HG03460 (cell line): ENCODE results near the gene C6orf15.

ENCODE experiments used
- ATAC-seq: cut with Tn5 transposase; IDR thresholded peaks from one replicate; pipeline ENCODE4 v1.9.1; 2021; ENCODE audit not compliant: unreplicated experiment

Gene C6orf15

DNA sequence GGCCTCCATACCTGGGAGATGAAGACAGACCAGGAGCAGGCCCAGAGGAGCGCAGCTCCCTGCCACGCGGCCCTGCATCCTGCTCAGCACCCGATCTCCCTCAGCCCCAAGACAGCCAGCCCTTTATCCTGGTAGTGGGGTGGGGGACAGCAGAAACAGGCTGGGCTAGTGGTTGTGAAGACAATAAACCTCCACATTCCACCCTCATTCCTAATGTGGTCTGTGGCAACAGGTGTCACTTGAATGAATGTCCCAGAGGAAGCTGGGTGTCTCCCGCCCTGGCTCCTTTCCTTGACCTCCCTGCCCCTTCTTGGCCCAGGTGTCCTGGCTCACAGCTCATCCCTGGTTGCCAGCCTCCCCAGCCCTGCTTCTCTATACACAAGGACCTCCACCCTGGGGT lies at the start of gene C6orf15:
Gene C6orf15 (minus strand): TSS at position 98 of the 400 bp plus-strand sequence. CDS start 20 bp downstream, at position 78.
- no peak for ATAC-seq

GRCh38 chr6:31161216-31162126 lies 49.1 kb upstream of the C6orf15 start:
- no peak for ATAC-seq

DNA sequence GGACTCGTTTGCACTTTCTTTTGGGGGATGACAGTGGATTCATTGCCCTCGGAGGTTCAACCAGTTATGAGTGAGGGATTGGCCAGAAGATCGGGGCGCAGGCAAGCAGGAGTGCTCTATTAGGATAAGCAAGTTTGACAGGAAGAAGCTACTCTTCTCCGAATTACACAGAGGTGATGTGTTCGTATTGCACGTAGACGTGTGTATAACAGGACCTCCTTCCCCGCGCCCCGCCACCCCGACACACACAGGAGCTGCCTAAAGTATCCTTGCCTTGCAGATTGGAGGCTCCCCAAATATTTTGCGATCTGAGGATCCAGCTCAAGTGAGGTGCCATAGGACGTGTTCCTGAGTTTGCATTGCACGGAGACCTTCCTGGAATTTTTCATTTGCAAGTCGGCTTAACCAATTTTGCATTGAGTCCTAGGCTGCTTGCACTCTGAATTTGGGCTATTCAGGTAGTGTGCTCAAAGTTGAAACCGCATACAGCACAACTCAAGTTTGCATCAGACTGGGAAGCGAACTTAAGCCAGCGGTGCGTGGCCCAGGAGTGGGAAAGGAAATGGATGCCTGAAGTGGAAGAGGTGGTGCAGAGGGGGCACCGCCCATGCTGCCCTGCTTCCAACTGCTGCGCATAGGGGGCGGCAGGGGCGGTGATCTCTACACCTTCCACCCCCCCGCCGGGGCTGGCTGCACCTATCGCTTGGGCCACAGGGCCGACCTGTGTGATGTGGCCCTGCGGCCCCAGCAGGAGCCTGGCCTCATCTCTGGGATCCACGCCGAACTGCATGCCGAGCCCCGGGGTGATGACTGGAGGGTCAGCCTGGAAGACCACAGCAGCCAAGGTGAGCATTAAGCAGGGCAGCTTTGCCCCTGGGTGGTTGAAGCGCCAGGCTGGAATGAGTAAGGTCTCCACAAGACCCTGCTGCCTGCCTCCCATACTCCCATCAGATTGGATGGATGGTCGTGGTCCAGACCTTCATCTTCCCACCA lies 46.8 kb upstream of the C6orf15 start:
- ATAC-seq = no peak

DNA sequence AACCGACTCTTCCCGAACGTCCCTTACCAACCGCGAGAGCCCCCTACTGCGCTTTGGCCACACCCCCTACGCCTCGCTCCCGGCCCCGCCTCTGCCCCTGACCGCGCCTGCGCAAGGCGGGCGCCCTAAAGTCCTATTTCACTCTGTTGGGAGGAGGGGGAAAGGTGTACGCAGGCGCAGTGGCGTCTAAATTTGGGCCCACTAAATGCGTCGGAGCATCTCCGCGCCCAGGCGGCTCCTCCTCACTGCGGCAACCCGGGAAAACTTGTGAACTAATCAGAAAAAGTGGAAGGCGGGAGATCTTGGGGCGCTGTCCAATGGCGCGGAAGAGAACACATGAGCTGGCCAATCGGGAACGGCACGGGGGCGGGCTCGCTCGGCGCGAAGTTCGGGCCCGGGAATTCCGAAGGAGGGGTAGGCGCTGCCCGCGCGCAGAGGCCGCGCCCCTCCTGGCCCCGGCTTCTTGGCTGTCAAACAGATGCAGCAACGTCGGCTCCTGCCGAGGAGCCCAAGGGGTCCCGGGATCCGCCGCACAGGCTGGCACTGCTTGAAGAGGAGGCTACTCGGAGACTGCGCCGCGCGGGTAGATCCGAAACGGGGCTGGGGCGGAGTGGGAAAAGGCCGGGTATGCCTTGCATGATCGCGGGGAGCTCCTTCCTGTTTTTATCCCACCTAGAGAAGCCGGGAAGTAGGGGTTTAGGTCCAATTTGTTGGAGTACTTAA lies 45.9 kb upstream of the C6orf15 start, which contains the start of gene TCF19:
Gene TCF19 (plus strand): TSS at position 450 of the 723 bp plus-strand sequence. CDS start 881 bp downstream, outside the sequence.
- peak; percentile 82 for ATAC-seq

GRCh38 chr6:31157513-31158139 lies 45.3 kb upstream of the C6orf15 start, which contains the start of gene CCHCR1:
Gene CCHCR1 (minus strand): TSS chr6:31157802. CDS start chr6:31157600, 202 bp downstream.
- ATAC-seq = peak; percentile 3

- no peak for ATAC-seq
Observed at GRCh38 chr6:31156641-31157040, 44.3 kb upstream of the C6orf15 start.

DNA sequence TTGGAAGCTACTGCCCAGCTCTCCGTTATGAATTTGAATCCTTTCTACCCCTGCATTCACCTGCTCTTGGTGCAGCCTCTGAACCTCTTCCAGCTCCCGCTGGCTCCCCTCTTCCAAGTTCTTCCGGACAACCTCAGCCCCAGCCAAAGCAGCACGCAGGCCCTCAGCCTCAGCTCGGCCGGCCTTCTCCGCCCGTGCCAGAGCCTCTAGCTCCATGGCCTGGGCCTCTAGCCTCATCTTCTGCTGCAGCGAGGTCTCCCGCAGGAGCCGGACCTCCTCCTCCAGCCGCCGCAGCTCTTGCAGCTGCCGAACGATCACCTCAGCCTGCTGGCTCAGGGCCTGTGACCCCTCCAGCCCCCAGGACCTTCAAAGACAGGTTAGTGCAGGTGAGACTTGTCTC lies 42.1 kb upstream of the C6orf15 start:
- no peak for ATAC-seq

- no peak for ATAC-seq
Observed at GRCh38 chr6:31152781-31153180, 40.4 kb upstream of the C6orf15 start.

DNA sequence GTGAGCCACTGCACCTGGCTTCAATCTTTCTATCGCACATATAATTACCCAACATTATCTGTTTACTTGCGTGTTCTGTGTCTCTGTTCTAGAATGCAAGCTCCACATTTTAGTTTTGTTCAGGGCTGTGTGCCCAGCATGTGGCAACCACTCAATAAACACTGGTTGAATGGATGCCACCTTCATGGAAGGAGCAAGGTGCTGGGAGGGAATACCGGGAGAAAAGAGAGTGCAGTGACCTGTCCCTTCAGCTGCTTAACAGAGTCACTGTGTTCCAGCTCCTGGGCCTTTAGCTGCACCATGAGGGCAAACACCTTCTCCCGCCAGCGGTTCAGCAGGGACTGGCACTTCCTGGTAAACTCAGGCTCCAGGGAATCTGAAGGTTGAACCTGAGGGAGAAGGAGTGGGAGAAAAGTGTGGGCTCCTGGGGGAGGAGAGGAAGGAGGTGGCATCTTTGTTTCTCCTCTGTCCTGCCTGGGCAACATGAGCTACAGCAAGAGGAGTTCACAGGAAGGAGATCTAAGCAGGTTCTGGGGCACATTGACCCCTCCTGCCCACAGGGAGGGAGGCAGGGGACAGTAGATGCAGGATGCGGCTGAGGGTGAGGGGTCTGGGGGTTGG lies 37.6 kb upstream of the C6orf15 start:
- ATAC-seq = no peak

- ATAC-seq = no peak
Observed at GRCh38 chr6:31145386-31145785, 33.0 kb upstream of the C6orf15 start.

- no peak for ATAC-seq
Observed at GRCh38 chr6:31144970-31145340, 32.6 kb upstream of the C6orf15 start.

- no peak for ATAC-seq
Observed at GRCh38 chr6:31144296-31144969, 32.1 kb upstream of the C6orf15 start.

DNA sequence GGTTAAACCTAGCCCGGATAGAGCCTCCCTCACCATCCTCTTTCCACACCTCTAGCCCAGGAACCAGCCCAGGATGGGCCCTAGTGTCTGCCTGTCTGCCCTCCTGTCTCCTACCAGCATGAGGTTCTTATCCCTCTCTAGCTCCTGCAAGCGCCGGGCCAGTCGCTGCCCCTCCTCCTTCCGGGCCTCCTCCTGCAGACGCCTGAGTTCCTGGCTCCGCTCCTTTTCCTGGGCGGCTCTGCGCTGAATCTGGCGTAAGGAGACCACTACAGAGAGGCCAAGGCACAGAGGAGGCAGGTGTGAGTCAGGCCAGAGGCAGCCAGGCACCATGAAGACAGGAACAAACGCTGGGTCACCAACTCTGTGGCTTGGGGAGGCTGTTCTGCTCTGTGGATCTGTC lies 30.8 kb upstream of the C6orf15 start:
- ATAC-seq = no peak

GRCh38 chr6:31142361-31142761 lies 30.0 kb upstream of the C6orf15 start:
- ATAC-seq = no peak

GRCh38 chr6:31140643-31141042 lies 28.3 kb upstream of the C6orf15 start:
- ATAC-seq = no peak

- no peak for ATAC-seq
Observed at GRCh38 chr6:31139599-31139998, 27.2 kb upstream of the C6orf15 start.

DNA sequence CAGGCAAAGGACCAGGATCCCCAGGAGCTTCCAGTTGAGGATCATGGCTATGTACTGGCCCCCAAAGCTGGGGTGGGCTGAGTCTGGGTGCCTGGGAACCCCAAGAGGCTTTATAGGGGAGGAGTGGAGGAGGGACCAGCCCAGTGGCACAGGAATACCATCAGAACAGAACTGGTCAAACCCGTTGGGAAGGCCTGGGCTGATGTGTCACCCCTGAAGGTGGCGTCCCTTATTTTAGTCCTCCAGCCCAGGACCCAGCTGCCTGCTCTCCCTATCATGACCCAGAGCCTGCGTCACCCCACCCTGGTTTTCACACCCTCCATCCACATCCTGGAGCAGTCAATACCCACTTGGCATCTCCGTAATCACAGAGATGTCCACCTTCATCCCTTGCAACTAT lies 26.6 kb upstream of the C6orf15 start, which contains the start of gene PSORS1C2:
Gene PSORS1C2 (minus strand): TSS at position 85 of the 400 bp plus-strand sequence. CDS start 40 bp downstream, at position 45.
- no peak for ATAC-seq

GRCh38 chr6:31135710-31136109 lies 23.3 kb upstream of the C6orf15 start:
- ATAC-seq = no peak

GRCh38 chr6:31132806-31133205 lies 20.4 kb upstream of the C6orf15 start:
- no peak for ATAC-seq
